PFSK-1 (cell line): ENCODE measurements around the gene NXPH4.

ENCODE experiments used
- REST ChIP-seq, 2 experiments: IDR thresholded peaks; 2 replicates each; pipeline versions ENCODE4 v1.6.1 to v1.8.0; 2011 to 2012; ENCODE audit warnings: low read depth in 2 of 2, low read length in 2 of 2, control low read depth in 1 of 2, inconsistent platforms in 1 of 2, mild to moderate bottlenecking in 1 of 2, moderate library complexity in 1 of 2; ENCODE audit not compliant: insufficient read depth in 1 of 2
- SIN3A ChIP-seq: IDR thresholded peaks from 2 replicates; pipeline ENCODE4 v1.6.1; 2012; ENCODE audit warnings: mild to moderate bottlenecking, low read length, moderate library complexity, borderline replicate concordance; ENCODE audit not compliant: insufficient read depth

- TF ChIP-seq SIN3A = no peak
- no peak for TF ChIP-seq REST (IDR thresholded peaks at IDR 0.05; ENCODE audit: insufficient read depth in 1 of 2, low read depth in 2 of 2, low read length in 2 of 2)
These were observed 13.4 kb upstream of the NXPH4 start for GRCh38 chr12:57203201-57203600.
